ENCODE measurements around the gene KCNK7. TPM values are rescaled to one million over a fixed set of nuclear protein-coding genes. Genes with fewer than 3 reads are reported as not detected.

Gene KCNK7
- total RNA-seq, 1 donor from 2014 or later, result 1.1 TPM

DNA sequence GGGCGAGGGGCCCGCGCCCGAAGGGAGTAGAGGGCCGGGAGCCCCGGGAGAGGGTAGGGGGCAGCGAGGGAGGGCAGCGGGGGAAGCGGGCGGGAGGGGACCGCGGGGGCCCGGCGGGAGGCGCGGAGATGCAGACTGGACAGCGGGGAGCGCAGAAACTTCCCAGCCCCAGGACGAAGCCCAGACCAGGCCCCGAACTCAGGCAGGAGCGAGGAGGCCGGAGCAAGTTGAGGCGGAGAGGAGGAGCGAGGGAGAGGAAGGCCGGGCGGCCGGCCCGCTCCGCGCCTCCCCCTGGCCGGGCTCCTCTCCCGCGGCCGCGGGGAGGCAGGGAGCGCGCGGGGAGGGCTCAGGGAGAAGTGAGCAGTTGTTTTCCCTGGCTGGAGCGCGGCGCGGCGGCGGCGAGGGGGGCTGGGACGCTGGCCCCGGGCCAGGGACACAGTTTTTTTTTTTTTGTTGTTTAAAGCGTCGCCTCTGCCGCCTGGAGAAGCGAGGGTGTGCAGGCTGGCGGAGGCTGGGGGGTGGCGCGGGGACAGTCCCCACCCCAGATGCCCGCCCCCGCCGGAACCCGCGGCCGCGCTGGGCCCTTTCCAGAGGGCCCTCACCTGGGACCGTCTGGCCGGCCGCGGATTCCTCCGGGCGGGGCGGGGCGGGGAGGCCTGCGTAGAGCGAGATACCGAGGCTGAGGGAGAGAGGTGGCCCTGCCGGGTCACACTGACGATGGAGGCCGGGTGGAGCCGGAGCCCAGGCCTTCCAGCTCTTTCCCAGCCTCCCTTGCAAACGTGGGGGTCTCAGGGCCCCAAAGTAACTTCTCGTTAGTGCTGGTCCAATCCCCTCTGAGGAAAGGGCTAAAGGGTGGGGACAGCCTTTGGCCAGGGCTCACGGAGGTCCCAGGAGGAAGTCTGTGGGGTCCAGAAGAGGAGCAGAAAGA, 37.3 kb downstream of the KCNK7 start, which contains the start of gene LTBP3:
LTBP3 (minus strand) TSS at position 358 of the 928 bp plus-strand sequence. CDS start 400 bp downstream, outside the sequence.
- Mint-ChIP-seq H3K4me1 (peaks cover 29% of the 10 kb centered on the region), H3K27me3 (peaks cover 4% of the 10 kb centered on the region), H3K9me3 (no peaks in the 10 kb centered on the region), H3K4me3 (peak within 1 kb of the TSS; percentile 79), H3K36me3 (ENCODE audit: low read depth) (no peaks in the 10 kb centered on the region), H3K27ac (peak within 1 kb of the TSS; percentile 72)
- DNase-seq (peak; percentile 44), ATAC-seq (ENCODE audit: low read depth) (peak; percentile 61)
- TF ChIP-seq, protein P1, sequence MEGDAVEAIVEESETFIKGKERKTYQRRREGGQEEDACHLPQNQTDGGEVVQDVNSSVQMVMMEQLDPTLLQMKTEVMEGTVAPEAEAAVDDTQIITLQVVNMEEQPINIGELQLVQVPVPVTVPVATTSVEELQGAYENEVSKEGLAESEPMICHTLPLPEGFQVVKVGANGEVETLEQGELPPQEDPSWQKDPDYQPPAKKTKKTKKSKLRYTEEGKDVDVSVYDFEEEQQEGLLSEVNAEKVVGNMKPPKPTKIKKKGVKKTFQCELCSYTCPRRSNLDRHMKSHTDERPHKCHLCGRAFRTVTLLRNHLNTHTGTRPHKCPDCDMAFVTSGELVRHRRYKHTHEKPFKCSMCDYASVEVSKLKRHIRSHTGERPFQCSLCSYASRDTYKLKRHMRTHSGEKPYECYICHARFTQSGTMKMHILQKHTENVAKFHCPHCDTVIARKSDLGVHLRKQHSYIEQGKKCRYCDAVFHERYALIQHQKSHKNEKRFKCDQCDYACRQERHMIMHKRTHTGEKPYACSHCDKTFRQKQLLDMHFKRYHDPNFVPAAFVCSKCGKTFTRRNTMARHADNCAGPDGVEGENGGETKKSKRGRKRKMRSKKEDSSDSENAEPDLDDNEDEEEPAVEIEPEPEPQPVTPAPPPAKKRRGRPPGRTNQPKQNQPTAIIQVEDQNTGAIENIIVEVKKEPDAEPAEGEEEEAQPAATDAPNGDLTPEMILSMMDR (IDR thresholded peaks at IDR 0.05), result no peak
- intact Hi-C loops (cut with micrococcal nuclease), result loop anchor here (1.0 to 2.0 kb wide), 3 partner anchors 12 to 17 kb away; partner anchors contain the start of gene ZNRD2
- ChIA-PET POLR2A (interaction anchor here (0.6 to 2.1 kb wide), 5 partner anchors 12 to 1286 kb away, joined by 4 to 10 read pairs (median 5); partner anchors contain the start of genes EHBP1L1 and ZNRD2), CTCF (interaction anchor here (0.7 to 1.6 kb wide), 2 partner anchors 12 to 16 kb away, joined by 3 to 4 read pairs; partner anchors contain the start of gene ZNRD2)

DNA sequence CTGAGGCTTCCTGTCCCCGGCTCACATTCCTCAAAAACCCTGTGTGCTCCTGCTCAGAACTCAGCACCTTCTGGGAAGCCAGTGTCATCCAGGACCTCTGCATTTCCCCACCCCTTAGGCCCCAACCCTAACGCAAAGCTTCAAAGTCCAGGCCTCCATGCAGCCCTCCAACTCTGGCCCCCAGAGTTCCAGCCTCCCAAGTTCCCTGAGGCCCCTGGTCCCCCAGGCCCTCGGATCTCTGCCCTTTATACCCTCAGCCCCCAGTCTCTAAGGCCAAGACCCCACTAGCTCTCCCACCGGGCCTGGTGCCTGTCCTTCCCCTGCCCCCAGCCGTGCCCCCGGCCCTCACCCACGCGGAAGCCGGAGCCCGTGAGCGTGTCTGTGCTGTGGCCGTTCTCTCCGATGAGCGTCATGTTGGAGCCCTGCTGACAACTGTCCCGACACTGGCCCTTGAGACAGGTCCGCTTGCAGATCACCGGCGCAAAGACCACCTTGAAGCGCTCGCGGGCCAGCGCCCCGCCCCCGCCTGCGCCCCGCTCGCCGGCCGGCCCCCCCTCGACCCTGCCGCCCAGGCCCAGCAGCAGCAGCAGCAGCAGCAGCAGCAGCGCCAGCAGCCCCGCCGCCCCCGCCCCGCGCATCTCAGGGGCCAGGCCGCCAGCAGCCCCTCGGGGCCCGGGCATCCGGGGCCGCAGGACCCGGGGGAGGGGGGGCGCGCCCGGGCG, 38.2 kb downstream of the KCNK7 start:
- Mint-ChIP-seq H3K27ac (peak overlapping the region; percentile 72), H3K4me1 (peaks cover 33% of the 10 kb centered on the region), H3K9me3 (no peaks in the 10 kb centered on the region), H3K36me3 (ENCODE audit: low read depth) (no peaks in the 10 kb centered on the region), H3K27me3 (peaks cover 4% of the 10 kb centered on the region), H3K4me3 (peak overlapping the region; percentile 79)
- ChIA-PET CTCF (interaction anchor here (1.4 kb wide), 1 partner anchor 16 kb away, joined by 3 read pairs; no protein-coding TSS in a partner anchor), POLR2A (interaction anchor here (0.8 to 1.9 kb wide), 5 partner anchors 9 to 21 kb away, joined by 3 to 7 read pairs (median 3); partner anchors contain the start of gene ZNRD2)
- ATAC-seq (ENCODE audit: low read depth) (peak; percentile 36), DNase-seq (no peak)
- TF ChIP-seq, protein P1 (IDR thresholded peaks at IDR 0.05), result no peak
- intact Hi-C loops (cut with micrococcal nuclease), result loop anchor here (1.0 to 2.0 kb wide), 3 partner anchors 11 to 17 kb away; partner anchors contain the start of gene ZNRD2

DNA sequence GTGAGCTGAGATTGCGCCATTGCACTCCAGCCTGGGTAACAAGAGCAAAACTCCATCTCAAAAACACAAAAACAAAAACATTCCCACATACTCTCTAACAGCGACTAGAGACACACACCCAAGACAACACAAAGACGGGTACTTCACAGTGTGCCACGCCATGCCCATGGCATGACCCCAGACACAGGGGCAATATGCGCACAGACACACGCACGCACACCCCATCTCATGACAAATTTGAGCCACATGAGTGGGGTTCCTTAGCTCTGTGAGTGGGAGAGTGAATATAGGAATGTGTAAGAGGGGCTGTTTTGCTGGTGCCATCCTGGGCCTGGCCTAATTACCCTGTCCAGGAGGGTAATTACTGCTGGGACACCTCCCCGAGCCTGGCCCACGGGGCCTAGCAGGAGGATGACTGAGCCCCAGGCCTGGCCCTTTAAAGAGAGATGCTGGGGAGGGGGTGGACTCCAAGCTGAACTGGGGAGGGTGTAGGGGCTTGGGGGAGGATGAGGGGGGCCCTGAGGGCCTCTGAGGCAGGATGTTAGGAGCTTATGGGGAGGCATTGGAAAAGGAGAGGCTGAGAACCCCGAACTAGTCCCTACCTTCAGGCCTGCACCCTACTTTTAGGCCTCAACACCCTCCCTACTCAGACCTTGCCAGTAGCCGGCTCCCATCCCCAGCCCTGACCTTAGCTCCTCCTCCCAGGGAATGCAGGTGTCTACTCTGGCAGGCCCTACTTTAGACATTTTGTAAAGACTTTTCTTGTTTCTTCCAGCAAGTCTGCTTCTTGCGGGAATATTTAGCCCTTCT, 38.9 kb downstream of the KCNK7 start:
- Mint-ChIP-seq H3K4me1 (peaks cover 41% of the 10 kb centered on the region), H3K9me3 (no peaks in the 10 kb centered on the region), H3K27me3 (peaks cover 4% of the 10 kb centered on the region), H3K36me3 (ENCODE audit: low read depth) (no peaks in the 10 kb centered on the region), H3K27ac (peak overlapping the region; percentile 72), H3K4me3 (peak overlapping the region; percentile 79)
- intact Hi-C loops (cut with micrococcal nuclease), result no loop called here
- no peak for DNase-seq
- CTCF ChIA-PET, result interaction anchor here (0.8 to 1.4 kb wide), 2 partner anchors 15 to 19 kb away, joined by 3 read pairs; no protein-coding TSS in a partner anchor
- POLR2A ChIA-PET, result interaction anchor here (0.6 to 1.9 kb wide), 7 partner anchors 8 to 1316 kb away, joined by 3 to 7 read pairs (median 4); partner anchors contain the start of gene ZNRD2
- TF ChIP-seq, protein P1 (IDR thresholded peaks at IDR 0.05), result no peak
- ATAC-seq (ENCODE audit: low read depth), result no peak

DNA sequence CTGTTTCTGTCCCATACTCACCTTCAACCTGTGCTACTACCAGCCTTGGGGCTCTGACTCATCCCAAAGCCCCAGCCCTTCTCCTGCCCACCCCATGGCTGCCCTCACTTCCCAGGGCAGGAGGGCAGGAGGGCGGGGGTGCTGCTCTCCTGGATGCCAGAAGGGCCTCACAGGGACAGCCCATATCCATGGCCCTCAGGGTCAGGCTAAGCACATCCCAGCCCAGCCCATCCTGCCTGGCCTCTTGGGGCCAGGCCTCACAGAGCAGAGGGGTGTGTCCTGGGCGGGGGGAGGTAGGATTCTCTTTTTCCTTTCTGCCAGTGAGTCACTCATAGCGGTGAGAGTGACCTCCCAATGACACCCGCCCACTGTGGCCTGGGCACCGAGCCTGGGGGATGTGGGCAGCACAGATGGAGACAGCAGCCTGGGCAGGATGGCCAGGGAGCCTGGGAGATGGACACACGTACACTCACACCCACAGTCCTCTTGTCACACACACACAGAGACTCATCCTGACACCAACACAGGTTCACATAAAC, 39.8 kb downstream of the KCNK7 start:
- DNase-seq, result no peak
- no peaks in the 10 kb centered on the region for H3K36me3 Mint-ChIP-seq (ENCODE audit: low read depth)
- ATAC-seq (ENCODE audit: low read depth), result no peak
- TF ChIP-seq, protein P1 (IDR thresholded peaks at IDR 0.05), result no peak
- POLR2A ChIA-PET, result interaction anchor here (1.2 to 1.9 kb wide), 2 partner anchors 9 to 15 kb away, joined by 6 to 17 read pairs; no protein-coding TSS in a partner anchor
- CTCF ChIA-PET, result no interaction called here
- no peak overlapping the region for H3K27ac Mint-ChIP-seq
- H3K4me1 Mint-ChIP-seq, result peaks cover 48% of the 10 kb centered on the region
- peaks cover 4% of the 10 kb centered on the region for H3K27me3 Mint-ChIP-seq
- no peaks in the 10 kb centered on the region for H3K9me3 Mint-ChIP-seq
- H3K4me3 Mint-ChIP-seq, result no peak overlapping the region
- intact Hi-C loops (cut with micrococcal nuclease), result no loop called here

All from activated B cell treated with CpG ODN at 0.5 μM for 24 hours (primary cell).